IMR-90 (cell line): ENCODE data around the gene CCN5. TPM values are rescaled to one million over a fixed set of nuclear protein-coding genes. Genes with fewer than 3 reads are reported as not detected.

Source experiments
- ATAC-seq: fragments of 200-7000 bp; cut with Tn5 transposase; 2 replicates; pipeline ENCODE4 v1.9.1; 2020; ENCODE audit warnings: low read depth, mild to moderate bottlenecking, moderate library complexity
- BruUV-seq: library from RNA; stranded (reverse); fragments of 400-500 nt; replicated peaks from 2 replicates; lab custom pipeline; 2021; lab: Mats Ljungman, UMichigan
- CTCF ChIA-PET: fragments of 300-600 bp; formaldehyde crosslinking; extraction: SDS; loops from one replicate; lab custom pipeline; 2021; ENCODE audit warnings: antibody characterized with exemption; lab: Yijun Ruan, JAX
- POLR2A ChIA-PET: fragments of 300-600 bp; sonication (Branson Sonifier 250); formaldehyde crosslinking; loops from one replicate; lab custom pipeline; 2022; ENCODE audit warnings: antibody characterized with exemption; ENCODE audit not compliant: unreplicated experiment; lab: Charles Lee
- DNase-seq: peaks from one replicate; pipeline ENCODE4 v3.0.0; 2013
- H2AFZ ChIP-seq: replicated peaks from 2 replicates; pipeline ENCODE3; 2013; ENCODE audit warnings: low read length, mild to moderate bottlenecking; ENCODE audit not compliant: poor library complexity
- H2AK5ac ChIP-seq: 2 replicates; pipeline ENCODE4 v1.6.1; 2013; ENCODE audit warnings: low read depth, low read length, inconsistent platforms
- H2AK9ac ChIP-seq: replicated peaks from 2 replicates; pipeline ENCODE3; 2013; ENCODE audit warnings: mild to moderate bottlenecking, low read depth, low read length, moderate library complexity; ENCODE audit not compliant: poor library complexity
- H2BK120ac ChIP-seq: 2 replicates; pipeline ENCODE4 v1.6.1; 2013; ENCODE audit warnings: low read depth, low read length, inconsistent platforms
- H2BK15ac ChIP-seq: 3 replicates; pipeline ENCODE4 v1.6.1; 2013; ENCODE audit warnings: low read depth, low read length, inconsistent platforms
- H2BK20ac ChIP-seq: 2 replicates; pipeline ENCODE4 v1.6.1; 2013; ENCODE audit warnings: low read depth, mild to moderate bottlenecking, inconsistent platforms, low read length, moderate library complexity
- H2BK5ac ChIP-seq: 2 replicates; pipeline ENCODE4 v1.6.1; 2013; ENCODE audit warnings: mild to moderate bottlenecking, low read depth, low read length, inconsistent platforms; ENCODE audit not compliant: poor library complexity, severe bottlenecking
- H3K14ac ChIP-seq: replicated peaks from 2 replicates; pipeline ENCODE4 v1.6.1; 2013; ENCODE audit warnings: low read depth, low read length, inconsistent platforms
- H3K18ac ChIP-seq: 2 replicates; pipeline ENCODE4 v1.6.1; 2013; ENCODE audit warnings: low read depth, low read length, control low read depth
- H3K23ac ChIP-seq: 2 replicates; pipeline ENCODE4 v1.6.1; 2013; ENCODE audit warnings: low read depth, low read length, inconsistent platforms
- H3K27ac ChIP-seq: 2 replicates; pipeline ENCODE4 v1.5.1; 2013; ENCODE audit warnings: mild to moderate bottlenecking, control low read depth, low read length; ENCODE audit not compliant: insufficient read depth
- H3K27me3 ChIP-seq: 2 replicates; pipeline ENCODE4 v1.6.1; 2013; ENCODE audit warnings: low read length; ENCODE audit not compliant: control insufficient read depth, insufficient read depth
- H3K36me3 ChIP-seq: 2 replicates; pipeline ENCODE4 v1.6.1; 2013; ENCODE audit warnings: low read length, mixed read lengths; ENCODE audit not compliant: control insufficient read depth, insufficient read depth
- H3K4ac ChIP-seq: 2 replicates; pipeline ENCODE4 v1.6.1; 2013; ENCODE audit warnings: low read depth, low read length, inconsistent platforms
- H3K4me1 ChIP-seq: 2 replicates; pipeline ENCODE4 v1.6.1; 2013; ENCODE audit warnings: low read length, mixed read lengths; ENCODE audit not compliant: control insufficient read depth, insufficient read depth
- H3K4me2 ChIP-seq: 2 replicates; pipeline ENCODE4 v1.6.1; 2013; ENCODE audit warnings: low read depth, mild to moderate bottlenecking, control low read depth, low read length, moderate library complexity
- H3K4me3 ChIP-seq: 2 replicates; pipeline ENCODE4 v1.5.1; 2013; ENCODE audit warnings: low read depth, mild to moderate bottlenecking, control low read depth, low read length, moderate library complexity; ENCODE audit not compliant: insufficient read depth
- H3K56ac ChIP-seq: 2 replicates; pipeline ENCODE4 v1.6.1; 2013; ENCODE audit warnings: low read length, inconsistent platforms; ENCODE audit not compliant: insufficient read depth; ENCODE audit errors: extremely low read depth
- H3K79me1 ChIP-seq, 2 experiments: 2 replicates each; pipeline ENCODE4 v1.6.1; 2013; ENCODE audit warnings: low read length in 2 of 2, inconsistent platforms in 1 of 2, low read depth in 1 of 2
- H3K9ac ChIP-seq: 2 replicates; pipeline ENCODE4 v1.6.1; 2013; ENCODE audit warnings: low read depth, low read length, control low read depth
- H3K9me1 ChIP-seq: 2 replicates; pipeline ENCODE4 v1.6.1; 2013; ENCODE audit warnings: low read length, inconsistent platforms; ENCODE audit not compliant: insufficient read depth
- H3K9me3 ChIP-seq: 2 replicates; pipeline ENCODE4 v1.6.1; 2013; ENCODE audit warnings: low read length; ENCODE audit not compliant: control insufficient read depth, insufficient read depth
- H4K20me1 ChIP-seq: 2 replicates; pipeline ENCODE4 v1.6.1; 2013; ENCODE audit warnings: low read length, inconsistent platforms; ENCODE audit not compliant: insufficient read depth
- H4K5ac ChIP-seq: 2 replicates; pipeline ENCODE4 v1.6.1; 2013; ENCODE audit warnings: mild to moderate bottlenecking, low read depth, low read length, control low read depth
- H4K8ac ChIP-seq, 2 experiments: 2 replicates each; pipeline ENCODE4 v1.6.1; 2013; ENCODE audit warnings: low read depth in 2 of 2, low read length in 2 of 2, control low read depth in 1 of 2, inconsistent platforms in 1 of 2
- H4K91ac ChIP-seq: 2 replicates; pipeline ENCODE4 v1.6.1; 2013; ENCODE audit warnings: low read depth, low read length, inconsistent platforms; ENCODE audit not compliant: insufficient read depth
- CTCF ChIP-seq: conservative IDR thresholded peaks from 2 replicates; pipeline ENCODE4 v1.5.1; 2012; ENCODE audit warnings: mild to moderate bottlenecking, low read depth, low read length, improper control_type of control experiment
- MAFK ChIP-seq: IDR thresholded peaks from 2 replicates; pipeline ENCODE4 v1.6.1; 2012; ENCODE audit warnings: low read depth, low read length, improper control_type of control experiment
- RAD21 ChIP-seq: IDR thresholded peaks from 2 replicates; pipeline ENCODE4 v1.6.1; 2012; ENCODE audit warnings: low read length, improper control_type of control experiment
- RCOR1 ChIP-seq: IDR thresholded peaks from 2 replicates; pipeline ENCODE4 v1.6.1; 2012; ENCODE audit warnings: mild to moderate bottlenecking, low read length, improper control_type of control experiment; ENCODE audit not compliant: insufficient replicate concordance
- WGBS, 2 experiments: methylation state at CpG; one replicate each; pipeline versions ENCODE4 v1.1.5 to v1.1.7; 2013; ENCODE audit warnings: missing lambda C conversion rate in 2 of 2; ENCODE audit not compliant: insufficient read length in 1 of 2; ENCODE audit errors: extremely low coverage in 2 of 2; 5-methylcytosine and 5-hydroxymethylcytosine counted together
- dilution Hi-C: fragments of 300-500 bp; cut with HindIII; formaldehyde crosslinking; loops from one replicate; pipeline ENCODE4 v1.14.3; 2018; ENCODE audit warnings: low sequenced_read_pairs; ENCODE audit not compliant: unreplicated experiment
- in situ Hi-C: fragments of 300-500 bp; cut with MboI; formaldehyde crosslinking; loops from 3 replicates; pipeline ENCODE4 v1.14.3; 2019; ENCODE audit warnings: low sequenced_read_pairs, inconsistent platforms, mixed read lengths
- intact Hi-C: fragments of 100-400 bp; cut with micrococcal nuclease; formaldehyde crosslinking; loops from 2 replicates; pipeline ENCODE4 v1.10.0; 2022
- polyA plus RNA-seq, 3 experiments: library from polyadenylated mRNA; depleted of rRNA; stranded (reverse); fragments of >200 nt; gene quantifications; 2 replicates each; pipeline ENCODE4 v1.2.3, GENCODE V29; 2012; ENCODE audit warnings: low replicate concordance in 1 of 3
- total RNA-seq: library from RNA; depleted of rRNA; stranded (reverse); fragments of >200 nt; gene quantifications from 2 replicates; pipeline ENCODE4 v1.2.3, GENCODE V29; 2012

The CCN5 gene
- total and polyA plus RNA-seq, 2 of the 4 experiments (the other 2 are of a cell fraction) = not detected

GRCh38 chr20:44756956-44757355 lies 41.8 kb downstream of the CCN5 start:
- H3K9me1 ChIP-seq = no peaks in the 10 kb centered on the region
- H3K9me3 ChIP-seq = no peaks in the 10 kb centered on the region
- no peak overlapping the region for H3K4me2 ChIP-seq
- H3K14ac ChIP-seq = no peak overlapping the region
- WGBS, 2 experiments = no CpG with 5 or more reads among the region's 5 CpGs
- no peak overlapping the region for H2AK9ac ChIP-seq
- no peak overlapping the region for H4K5ac ChIP-seq
- no peak overlapping the region for H3K27ac ChIP-seq
- no peak overlapping the region for H4K8ac ChIP-seq
- H3K27me3 ChIP-seq = peaks cover 35% of the 10 kb centered on the region
- H3K9ac ChIP-seq = no peak overlapping the region
- no peak overlapping the region for H3K4ac ChIP-seq
- H4K91ac ChIP-seq = no peak overlapping the region
- H3K18ac ChIP-seq = no peak overlapping the region
- H2BK20ac ChIP-seq = no peak overlapping the region
- in situ Hi-C loops (no loop called here), dilution Hi-C loops (no loop called here), intact Hi-C loops (no loop called here)
- no peak overlapping the region for H3K56ac ChIP-seq
- H2BK15ac ChIP-seq = no peak overlapping the region
- H3K4me3 ChIP-seq = no peak overlapping the region
- H2BK5ac ChIP-seq = no peak overlapping the region
- BruUV-seq = no TSS peak
- H2AFZ ChIP-seq = no peak overlapping the region
- no peak for TF ChIP-seq RAD21
- no peak for TF ChIP-seq MAFK
- no peak for TF ChIP-seq RCOR1
- no peak for TF ChIP-seq CTCF
- no peak overlapping the region for H3K23ac ChIP-seq
- H4K20me1 ChIP-seq = no peaks in the 10 kb centered on the region
- no peaks in the 10 kb centered on the region for H3K4me1 ChIP-seq
- ATAC-seq = no peak
- ChIA-PET CTCF (no interaction called here), POLR2A (no interaction called here)
- H3K79me1 ChIP-seq = no peaks in the 10 kb centered on the region
- no peak for DNase-seq
- no peak overlapping the region for H2BK120ac ChIP-seq
- H2AK5ac ChIP-seq = no peak overlapping the region
- H3K36me3 ChIP-seq = no peaks in the 10 kb centered on the region
